K562 (cell line): ENCODE data around the gene FOSL2.

Experiments
- CTCF ChIP-seq, 3 experiments: IDR thresholded peaks in 2 of 3; conservative IDR thresholded peaks in 1 of 3; 2 replicates each; pipeline ENCODE4 v1.5.1; 2011 to 2012; ENCODE audit warnings: low read length in 3 of 3, mild to moderate bottlenecking in 3 of 3, control low read depth in 2 of 3, improper control_type of control experiment in 1 of 3, inconsistent platforms in 1 of 3, low read depth in 1 of 3, mixed read lengths in 1 of 3, moderate library complexity in 1 of 3; ENCODE audit not compliant: insufficient read depth in 2 of 3
- DPF2 ChIP-seq: fragments of 450-650 bp; IDR thresholded peaks from 2 replicates; pipeline ENCODE4 v1.6.1; 2016
- E2F8 ChIP-seq: fragments of 450-650 bp; IDR thresholded peaks from 2 replicates; pipeline ENCODE4 v1.7.1; 2018; ENCODE audit warnings: mild to moderate bottlenecking, low read depth; ENCODE audit not compliant: partially characterized antibody
- GTF2F1 ChIP-seq: IDR thresholded peaks from 2 replicates; pipeline ENCODE4 v1.6.1; 2011; ENCODE audit warnings: low read depth, low read length, improper control_type of control experiment
- NCOA2 ChIP-seq, 2 experiments: fragments of 450-650 bp; IDR thresholded peaks; 2 replicates each; pipeline ENCODE4 v1.6.1; 2018; ENCODE audit warnings: mild to moderate bottlenecking in 2 of 2, moderate library complexity in 1 of 2; ENCODE audit not compliant: partially characterized antibody in 2 of 2
- NFIC ChIP-seq: fragments of 450-650 bp; IDR thresholded peaks from 2 replicates; pipeline ENCODE4 v1.6.1; 2017; ENCODE audit warnings: mild to moderate bottlenecking, inconsistent platforms
- YY1 ChIP-seq, 3 experiments: IDR thresholded peaks; 2 replicates each; pipeline ENCODE4 v1.6.1; 2011; ENCODE audit warnings: low read length in 2 of 3, mild to moderate bottlenecking in 2 of 3, moderate library complexity in 2 of 3, borderline replicate concordance in 1 of 3, control low read depth in 1 of 3, low read depth in 1 of 3; ENCODE audit not compliant: insufficient read depth in 3 of 3, insufficient replicate concordance in 2 of 3, control insufficient read depth in 1 of 3, insufficient read length in 1 of 3; ENCODE audit errors: extremely low read depth in 1 of 3

GRCh38 chr2:28423856-28424605 lies 31.4 kb downstream of the FOSL2 start:
- TF ChIP-seq GTF2F1 (no peak), NCOA2 (IDR thresholded peaks at IDR 0.05; ENCODE audit: partially characterized antibody in 2 of 2) (no peak), YY1 (IDR thresholded peaks at IDR 0.05; ENCODE audit: borderline replicate concordance in 1 of 3, control insufficient read depth in 1 of 3, extremely low read depth in 1 of 3, insufficient read depth in 3 of 3, insufficient read length in 1 of 3, insufficient replicate concordance in 2 of 3, low read depth in 1 of 3, low read length in 2 of 3) (no peak), NFIC (no peak), E2F8 (no peak), CTCF (IDR thresholded peaks at IDR 0.05 in 2 of 3, conservative IDR thresholded peaks at IDR 0.05 in 1 of 3; ENCODE audit: insufficient read depth in 2 of 3, low read depth in 1 of 3, low read length in 3 of 3) (no peak), DPF2 (no peak)
